ENCODE data around the gene ATP13A3. TPM values are rescaled to one million over a fixed set of nuclear protein-coding genes. Genes with fewer than 3 reads are reported as not detected.

The ATP13A3 gene
- total and polyA plus RNA-seq, 7 donors = 10.9 to 82.7 (median 50.4) TPM

GRCh38 chr3:194368918-194369317 is 117.9 kb downstream of the ATP13A3 start:
- intact Hi-C loops (cut with DNase I) = no loop called here
- H3K27me3 ChIP-seq = peaks cover 0 to 28% (median 0%) of the 10 kb centered on the region in 3 donors
- no peaks in the 10 kb centered on the region for H3K9me3 ChIP-seq
- WGBS, 2 donors = 75 to 82% methylated on average over 6 of the region's 6 CpGs
- no peak overlapping the region for H3K27ac ChIP-seq
- DNase-seq = no peak
- no peaks in the 10 kb centered on the region for H3K36me3 ChIP-seq
- TF ChIP-seq POLR2A (IDR thresholded peaks at IDR 0.05) (no peak), EP300 (IDR thresholded peaks at IDR 0.05) (no peak), POLR2AphosphoS5 (IDR thresholded peaks at IDR 0.05) (no peak), CTCF (IDR thresholded peaks at IDR 0.05) (no peak)
- no peak overlapping the region for H3K4me3 ChIP-seq
- H3K4me1 ChIP-seq = peaks cover 0 to 18% (median 6%) of the 10 kb centered on the region in 4 donors

GRCh38 chr3:194367992-194368841 is 118.6 kb downstream of the ATP13A3 start:
- TF ChIP-seq POLR2A (IDR thresholded peaks at IDR 0.05) = no peak
- no peak overlapping the region for H3K4me3 ChIP-seq
- no peaks in the 10 kb centered on the region for H3K36me3 ChIP-seq
- 58 to 64% methylated on average over 18 of the region's 18 CpGs for WGBS, 2 donors
- DNase-seq = no peak
- H3K27ac ChIP-seq = no peak overlapping the region
- H3K4me1 ChIP-seq = peaks cover 0 to 18% (median 6%) of the 10 kb centered on the region in 4 donors
- no peaks in the 10 kb centered on the region for H3K9me3 ChIP-seq
- peaks cover 0 to 28% (median 0%) of the 10 kb centered on the region in 3 donors for H3K27me3 ChIP-seq
- intact Hi-C loops (cut with DNase I) = no loop called here

GRCh38 chr3:194365978-194366490 is 120.8 kb downstream of the ATP13A3 start:
- TF ChIP-seq EP300 (IDR thresholded peaks at IDR 0.05) (no peak), CTCF (IDR thresholded peaks at IDR 0.05) (no peak), POLR2A (IDR thresholded peaks at IDR 0.05) (no peak), POLR2AphosphoS5 (IDR thresholded peaks at IDR 0.05) (no peak)
- Histone ChIP-seq H3K27me3 (peaks cover 0 to 21% (median 0%) of the 10 kb centered on the region in 3 donors), H3K4me3 (no peak overlapping the region), H3K9me3 (no peaks in the 10 kb centered on the region), H3K27ac (no peak overlapping the region), H3K36me3 (no peaks in the 10 kb centered on the region), H3K4me1 (peaks cover 0 to 18% (median 6%) of the 10 kb centered on the region in 4 donors)
- intact Hi-C loops (cut with DNase I) = loop anchor here (1.0 kb wide), 1 partner anchor 33 kb away; the partner anchor contains the start of gene GP5
- 73 to 84% methylated on average over 12 of the region's 12 CpGs for WGBS, 2 donors
- no peak for DNase-seq

GRCh38 chr3:194365526-194365925 is 121.3 kb downstream of the ATP13A3 start:
- Histone ChIP-seq H3K36me3 (no peaks in the 10 kb centered on the region), H3K27me3 (peaks cover 0 to 21% (median 0%) of the 10 kb centered on the region in 3 donors), H3K4me1 (peaks cover 0 to 18% (median 6%) of the 10 kb centered on the region in 4 donors), H3K9me3 (no peaks in the 10 kb centered on the region), H3K4me3 (no peak overlapping the region), H3K27ac (no peak overlapping the region)
- 85 to 94% methylated on average over 6 of the region's 6 CpGs for WGBS, 2 donors
- TF ChIP-seq CTCF (IDR thresholded peaks at IDR 0.05) (no peak), EP300 (IDR thresholded peaks at IDR 0.05) (no peak)
- DNase-seq = no peak
- intact Hi-C loops (cut with DNase I) = no loop called here

- DNase-seq = no peak
- no peaks in the 10 kb centered on the region for H3K36me3 ChIP-seq
- TF ChIP-seq POLR2AphosphoS5 (IDR thresholded peaks at IDR 0.05) (no peak), POLR2A (IDR thresholded peaks at IDR 0.05) (no peak), EP300 (IDR thresholded peaks at IDR 0.05) (no peak), CTCF (IDR thresholded peaks at IDR 0.05) (no peak)
- peaks cover 0 to 18% (median 6%) of the 10 kb centered on the region in 4 donors for H3K4me1 ChIP-seq
- no peak overlapping the region for H3K27ac ChIP-seq
- WGBS, 2 donors = 68 to 69% methylated on average over 20 of the region's 20 CpGs
- H3K27me3 ChIP-seq = peaks cover 0 to 21% (median 0%) of the 10 kb centered on the region in 3 donors
- intact Hi-C loops (cut with DNase I) = no loop called here
- H3K9me3 ChIP-seq = no peaks in the 10 kb centered on the region
- no peak overlapping the region for H3K4me3 ChIP-seq
These were observed 122.0 kb downstream of the ATP13A3 start for GRCh38 chr3:194364652-194365434.
